HG03097 (cell line): ENCODE measurements around the gene SFXN5.

Experiments used
- ATAC-seq: cut with Tn5 transposase; IDR thresholded peaks from one replicate; pipeline ENCODE4 v1.9.1; 2021; ENCODE audit not compliant: unreplicated experiment, low FRiP score

SFXN5 gene

DNA sequence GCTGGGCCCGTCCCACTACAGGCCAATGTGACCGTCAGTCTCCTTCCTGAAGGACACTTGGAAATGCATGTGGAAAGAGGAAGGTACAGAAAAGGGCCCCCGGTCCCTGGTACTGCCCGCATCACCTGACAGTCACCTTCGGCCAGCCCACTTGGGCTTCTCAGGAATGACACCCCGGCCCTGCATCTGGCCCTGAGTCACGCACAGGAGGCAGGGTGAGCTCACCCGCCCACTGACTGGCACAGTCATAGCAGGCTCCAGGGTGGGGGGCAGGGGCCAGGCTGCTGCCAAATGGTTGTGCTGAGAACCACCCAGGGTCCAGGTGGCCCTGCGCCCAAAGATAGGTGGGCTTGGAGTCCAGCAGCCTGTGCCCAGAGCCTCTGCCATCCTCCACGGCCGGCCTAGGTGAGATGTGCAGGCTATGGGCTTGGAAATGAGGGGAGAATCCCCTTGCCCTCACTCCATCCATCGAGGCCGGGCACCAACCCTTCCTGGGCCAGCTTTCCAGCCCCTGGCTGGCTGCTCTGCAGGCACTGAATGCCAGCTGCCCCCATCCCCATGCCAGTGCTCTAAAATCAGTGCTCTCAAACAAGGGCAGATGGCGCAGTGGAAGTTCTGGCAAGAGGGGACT is 140.1 kb downstream of the SFXN5 start:
- no peak for ATAC-seq

DNA sequence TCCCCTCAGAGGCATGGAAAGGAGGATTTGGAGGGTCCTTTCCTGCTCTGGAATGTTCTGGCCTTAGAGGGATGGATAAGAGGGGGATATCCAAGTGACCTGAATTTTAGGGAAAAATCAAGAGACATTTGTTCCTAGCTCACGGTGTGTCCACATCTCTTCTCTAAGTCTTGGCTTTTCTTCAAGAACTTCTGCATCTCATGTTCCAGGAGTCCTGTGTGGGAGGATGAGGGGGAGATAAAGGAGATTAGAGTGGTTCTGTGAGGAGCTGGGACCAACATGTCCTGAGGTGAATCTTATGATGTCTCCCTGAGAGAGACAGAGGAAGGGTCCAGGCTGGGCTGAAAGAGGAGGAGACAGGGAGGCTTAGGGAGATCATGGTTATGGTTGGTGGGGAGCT is 142.5 kb downstream of the SFXN5 start:
- no peak for ATAC-seq

DNA sequence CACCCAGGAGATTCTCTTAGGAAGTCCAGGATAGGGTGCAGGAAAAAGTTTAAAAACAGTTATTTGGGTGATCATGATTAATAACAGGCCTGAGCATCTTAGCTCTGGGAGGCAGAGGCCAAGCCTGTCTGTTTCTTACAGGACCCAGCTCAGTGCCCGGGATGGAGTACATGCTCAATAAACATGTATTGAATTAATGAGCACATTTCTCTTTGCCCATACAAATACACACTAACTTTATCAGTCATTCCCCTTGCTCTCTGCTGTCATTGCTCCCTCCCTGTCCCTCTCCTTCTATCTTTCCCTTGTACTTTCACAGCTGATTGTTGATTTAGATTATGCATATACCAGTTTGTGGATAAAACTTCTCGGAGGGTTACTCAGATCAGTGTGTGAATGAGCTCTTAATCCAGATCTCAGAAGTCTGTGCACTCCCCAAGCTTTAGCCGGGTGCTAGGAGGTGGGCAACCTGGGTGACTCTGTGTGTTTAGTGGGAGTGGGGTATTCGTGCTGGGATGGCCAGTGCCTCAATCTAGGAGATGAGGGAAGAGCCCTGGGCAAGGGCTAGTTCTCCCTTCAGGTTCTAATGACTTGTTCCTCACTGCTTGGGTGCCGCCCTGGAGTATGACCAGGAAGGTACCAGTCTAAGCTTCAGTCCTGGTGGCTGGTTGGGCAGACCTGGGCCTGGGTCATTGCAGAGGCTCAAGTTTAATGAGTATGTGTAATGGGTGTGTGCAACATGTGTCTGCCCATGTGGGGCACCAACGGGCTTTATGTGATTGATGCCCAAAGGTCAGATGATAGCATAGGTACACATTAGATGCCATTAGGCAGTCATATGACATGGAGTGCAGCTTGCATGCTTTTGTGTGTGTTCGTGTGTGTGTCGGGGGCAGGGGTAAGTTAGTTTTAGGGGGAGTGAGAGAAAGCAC is 143.6 kb downstream of the SFXN5 start:
- ATAC-seq, result no peak

DNA sequence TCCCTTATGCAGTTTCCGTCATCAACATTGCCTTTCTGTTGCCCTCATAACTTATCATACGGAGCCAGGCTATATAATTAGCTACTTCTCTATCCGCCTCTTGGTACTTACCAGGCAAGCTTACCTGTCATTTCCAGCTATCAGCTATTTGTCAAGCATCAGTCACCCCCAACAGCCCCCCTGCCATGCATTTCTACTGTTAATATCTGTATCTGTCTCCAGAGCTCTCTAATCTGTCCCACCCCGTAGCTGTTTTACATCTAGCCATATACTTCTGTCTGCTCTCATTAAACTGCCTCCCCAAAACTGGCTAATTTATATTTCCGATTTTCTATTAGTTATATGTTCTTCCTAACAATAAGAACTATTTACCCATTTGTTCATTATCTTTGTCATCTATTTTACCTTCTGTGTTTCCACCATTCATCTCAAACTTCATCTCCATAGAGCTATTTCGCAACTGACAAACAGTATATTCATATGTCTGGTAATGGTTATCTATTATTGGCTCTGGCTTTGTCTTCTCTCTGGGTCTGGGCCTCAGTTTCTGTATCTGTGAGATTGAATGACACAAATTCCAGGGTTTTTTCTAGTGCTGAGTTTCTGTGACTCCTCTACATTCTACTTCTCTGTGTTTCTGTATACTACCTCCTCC is 144.6 kb downstream of the SFXN5 start:
- no peak for ATAC-seq

DNA sequence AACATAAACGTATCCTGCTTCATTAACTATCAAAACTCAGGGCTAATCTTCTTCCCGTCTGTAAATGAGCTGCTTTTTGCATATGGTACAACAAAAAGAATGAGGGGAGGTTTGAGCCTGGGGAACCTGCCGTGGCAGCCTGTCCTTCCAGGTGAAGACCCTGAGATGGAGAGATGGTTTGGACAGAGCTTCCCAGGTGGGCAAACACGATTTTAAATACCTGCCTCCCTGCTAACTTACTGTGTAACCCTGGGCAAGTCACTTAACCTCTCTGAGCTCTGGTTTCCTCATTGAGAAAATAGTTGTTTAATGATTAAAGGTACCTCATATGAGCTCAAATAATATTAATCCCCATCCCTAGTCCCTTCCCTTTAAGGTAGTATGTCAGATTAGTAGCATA is 145.1 kb downstream of the SFXN5 start:
- ATAC-seq, result no peak

DNA sequence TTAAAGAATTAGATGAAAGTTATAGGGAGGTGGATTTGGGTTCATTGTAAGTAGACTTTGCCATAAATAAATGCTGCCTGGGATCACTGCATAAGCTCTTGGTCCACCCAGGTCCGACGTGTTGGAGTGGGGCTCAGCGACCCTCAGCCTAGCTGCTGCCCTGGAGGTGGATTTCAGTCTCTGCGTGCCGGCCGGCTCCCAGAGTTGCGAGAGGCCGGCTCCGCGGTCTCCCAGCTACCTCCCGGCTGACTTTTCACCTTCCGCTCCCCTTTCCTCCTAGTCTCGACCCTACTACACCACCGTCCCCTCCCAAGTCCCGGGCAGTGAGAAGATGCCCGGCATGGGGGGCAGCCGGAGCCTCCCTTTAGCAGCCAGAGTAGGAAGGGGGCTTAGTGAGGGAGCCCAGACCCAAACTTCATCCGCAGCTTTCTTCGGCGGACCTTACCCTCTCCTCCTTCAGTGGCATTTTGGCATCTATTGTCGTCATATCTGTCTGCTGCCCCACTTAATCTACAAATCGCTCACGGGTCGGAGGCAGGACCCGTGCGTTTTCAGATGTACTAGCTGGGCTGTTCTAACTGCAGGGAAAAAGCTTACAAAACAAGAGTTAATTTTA is 146.1 kb downstream of the SFXN5 start:
- ATAC-seq, result no peak

DNA sequence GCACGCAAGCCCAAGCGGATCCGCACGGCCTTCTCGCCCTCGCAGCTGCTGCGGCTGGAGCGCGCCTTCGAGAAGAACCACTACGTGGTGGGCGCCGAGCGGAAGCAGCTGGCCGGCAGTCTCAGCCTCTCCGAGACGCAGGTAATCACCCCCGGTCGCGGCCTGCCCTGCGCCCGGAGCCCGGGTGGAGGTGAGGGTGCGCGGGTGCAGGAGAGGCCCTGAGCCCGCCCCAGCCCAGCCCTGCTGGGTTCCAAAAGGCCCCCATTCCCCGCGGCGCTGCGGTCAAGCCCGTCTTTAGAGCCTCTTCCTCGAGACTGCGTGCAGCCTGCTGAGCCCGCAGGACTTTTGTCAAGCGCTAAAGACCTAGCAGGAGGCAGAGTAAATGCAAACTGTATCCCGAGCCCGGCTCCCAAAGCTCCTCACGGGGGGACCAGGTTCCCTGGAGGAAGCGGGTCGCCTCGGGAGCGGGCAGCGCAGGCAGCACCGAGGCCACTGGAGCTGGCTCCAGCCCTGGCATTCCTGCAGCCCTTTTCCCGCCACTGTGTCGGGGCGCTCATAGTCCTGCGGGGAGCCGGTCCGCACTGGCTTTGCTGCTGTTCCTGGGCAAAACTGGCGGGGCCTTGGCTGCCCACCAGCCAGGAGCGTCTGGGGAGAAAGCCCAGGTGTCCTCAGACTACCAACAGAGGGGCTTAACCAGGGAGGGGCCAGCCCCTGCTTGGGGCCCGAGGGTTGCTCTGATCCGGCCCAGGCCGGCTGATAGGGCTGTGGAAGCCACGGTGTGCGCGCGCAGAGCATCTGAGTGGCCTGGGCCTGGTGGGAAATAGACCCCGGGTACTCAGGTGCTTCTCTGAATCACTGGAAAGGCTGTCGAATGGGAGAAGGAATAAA is 146.9 kb downstream of the SFXN5 start:
- no peak for ATAC-seq

DNA sequence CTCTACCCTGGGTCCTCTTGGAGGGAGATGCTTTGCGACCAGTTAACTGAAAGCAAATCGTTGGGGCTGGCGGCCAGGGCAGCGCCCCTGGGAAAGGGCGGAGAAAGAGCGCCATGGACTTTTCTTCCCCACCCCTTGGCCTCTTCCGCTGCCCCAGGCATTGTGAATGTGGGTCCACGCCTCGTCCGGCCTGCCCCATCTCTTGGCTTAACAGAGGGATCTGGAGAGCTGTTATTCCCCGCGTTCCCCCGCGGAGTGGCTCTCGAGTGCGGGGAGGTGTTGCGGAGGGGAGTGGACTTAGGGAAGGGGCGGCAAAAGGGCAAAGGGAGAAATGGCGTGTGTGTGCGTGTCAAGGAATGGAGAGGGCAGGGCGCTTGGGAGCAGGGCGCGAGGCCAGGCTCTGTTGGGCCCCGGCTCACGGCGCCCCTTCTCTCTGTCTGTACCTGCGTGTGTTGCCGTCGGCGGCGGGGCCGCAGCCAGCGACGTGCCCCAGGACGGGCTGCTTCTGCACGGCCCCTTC is 147.6 kb downstream of the SFXN5 start:
- no peak for ATAC-seq

DNA sequence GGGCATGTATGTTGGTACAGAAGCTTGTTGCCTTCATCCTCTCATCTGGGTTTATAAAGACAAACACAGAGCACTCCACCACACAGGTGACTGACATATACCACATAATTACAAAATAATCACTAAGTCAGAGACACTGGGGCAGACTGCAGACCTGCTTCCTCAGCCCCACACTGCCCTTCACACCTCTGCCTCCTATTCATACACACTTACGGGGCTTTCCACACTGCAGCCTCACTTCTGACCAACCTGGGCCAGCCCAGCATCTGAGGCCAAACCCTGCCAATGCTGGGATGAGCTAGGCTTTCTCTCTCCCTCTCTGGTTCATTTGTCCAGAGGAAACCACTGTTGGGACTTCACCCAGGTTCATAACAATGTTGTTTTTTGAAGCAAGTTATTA is 149.7 kb downstream of the SFXN5 start:
- ATAC-seq, result no peak

DNA sequence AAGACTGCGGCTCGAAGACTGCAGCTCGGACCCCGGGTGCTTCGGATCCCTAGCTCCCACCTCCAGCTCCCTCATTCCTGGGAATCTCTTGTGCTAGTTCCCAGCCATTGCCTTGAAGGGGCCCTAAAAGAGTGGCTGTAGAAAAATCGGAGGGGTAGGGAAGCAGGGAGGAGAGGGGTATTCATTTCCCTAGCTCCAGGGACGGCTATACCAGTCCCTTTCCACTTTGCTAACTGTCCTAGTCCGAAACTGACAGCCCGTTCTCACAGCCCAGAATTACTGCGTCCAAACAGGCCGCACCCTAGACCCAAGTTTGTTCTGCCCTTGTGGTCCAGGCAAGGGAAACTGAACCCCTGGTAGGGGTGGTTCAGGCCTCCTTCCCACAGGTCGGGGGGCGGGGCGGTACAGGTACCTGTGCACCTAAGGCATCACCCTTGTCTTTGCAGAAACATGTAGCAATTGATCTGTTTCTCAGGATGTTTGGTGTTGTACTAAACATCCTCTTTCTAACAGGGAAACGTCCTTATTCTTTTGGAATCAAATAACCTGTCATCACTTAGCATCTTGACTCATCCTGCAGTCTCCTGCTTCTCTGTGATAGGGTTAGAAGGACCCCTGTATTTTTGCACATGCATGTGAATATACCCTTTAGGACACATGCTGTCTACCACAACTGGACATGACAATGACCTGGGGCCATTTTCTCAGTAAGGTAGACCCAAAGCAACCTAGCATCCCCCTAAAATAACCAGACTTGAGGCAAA is 150.2 kb downstream of the SFXN5 start:
- no peak for ATAC-seq

DNA sequence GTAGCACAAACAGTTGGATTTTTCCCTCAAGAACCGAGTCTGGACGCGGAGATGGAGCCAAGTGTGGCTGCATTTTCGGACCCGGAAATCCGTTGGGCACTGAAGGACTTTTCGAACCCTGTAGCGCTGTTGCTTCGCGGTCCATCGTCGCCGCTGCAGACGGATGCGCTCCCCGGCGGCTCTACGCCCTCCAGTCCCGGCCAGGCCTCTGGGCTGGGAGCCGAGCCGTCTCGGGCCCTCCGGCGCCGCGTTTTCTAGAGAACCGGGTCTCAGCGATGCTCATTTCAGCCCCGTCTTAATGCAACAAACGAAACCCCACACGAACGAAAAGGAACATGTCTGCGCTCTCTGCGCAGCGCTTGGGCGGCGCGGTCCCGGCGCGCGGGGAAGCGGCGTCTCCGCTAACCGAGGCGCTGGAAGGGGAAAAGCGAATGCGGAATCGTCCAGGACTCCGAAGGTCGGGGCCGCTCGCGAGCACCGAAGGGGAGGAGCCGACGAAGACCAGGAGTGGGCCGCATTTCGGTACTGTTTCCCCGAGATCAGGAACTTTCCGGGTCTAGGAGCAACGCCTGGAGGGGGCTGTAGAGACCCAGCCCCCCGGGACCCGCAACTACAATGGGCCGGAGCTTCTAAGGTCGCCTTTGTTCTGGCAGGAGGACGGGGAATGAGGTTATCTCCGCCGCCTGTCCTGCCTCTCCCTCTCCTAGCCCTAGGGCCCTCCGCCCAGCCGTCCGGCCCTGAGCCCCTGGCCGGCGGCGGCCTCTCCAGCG is 151.0 kb downstream of the SFXN5 start:
- ATAC-seq, result no peak

DNA sequence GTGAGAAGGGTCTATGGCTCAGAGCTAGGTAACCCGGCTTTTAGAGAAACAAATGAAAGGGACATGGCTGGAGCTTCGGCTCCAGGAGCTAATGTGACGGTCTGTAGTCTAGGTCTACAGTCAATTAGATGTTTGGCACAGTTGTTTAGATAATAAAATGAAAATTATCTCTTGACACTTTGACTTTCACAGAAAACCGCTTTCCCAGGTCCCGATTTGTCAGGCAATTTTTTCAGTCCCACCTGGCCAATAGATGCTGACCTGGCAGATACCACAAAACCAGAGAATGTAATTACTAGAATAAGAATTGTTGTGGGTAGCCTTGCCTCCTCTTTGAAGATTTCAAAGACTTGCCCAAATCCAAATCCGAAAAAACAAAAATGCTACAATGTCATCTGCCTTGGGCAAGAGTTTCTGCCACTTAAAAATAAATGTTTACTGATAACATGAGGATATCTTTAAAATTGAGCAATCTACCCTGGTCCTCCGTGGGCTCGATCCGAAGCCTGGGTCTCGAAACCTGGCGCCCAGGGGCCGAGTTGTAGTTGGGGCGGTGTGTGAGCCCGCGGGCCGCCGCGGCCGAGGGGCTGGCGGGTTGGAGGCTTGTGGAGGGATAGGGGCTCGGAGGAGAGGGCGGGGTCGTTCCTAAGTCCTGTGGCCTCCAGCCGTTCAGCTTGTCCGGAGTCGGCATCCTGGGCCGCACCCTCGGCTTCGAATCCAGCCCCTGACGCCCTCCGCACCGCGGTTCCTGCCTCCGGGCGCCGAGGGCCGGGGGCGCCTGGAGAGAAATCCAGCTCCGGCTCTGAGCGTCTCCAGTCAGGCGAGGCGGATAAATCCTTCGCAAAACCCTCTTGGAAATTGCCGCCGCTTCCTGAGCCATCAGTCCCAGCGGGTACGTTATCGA is 151.8 kb downstream of the SFXN5 start:
- no peak for ATAC-seq

DNA sequence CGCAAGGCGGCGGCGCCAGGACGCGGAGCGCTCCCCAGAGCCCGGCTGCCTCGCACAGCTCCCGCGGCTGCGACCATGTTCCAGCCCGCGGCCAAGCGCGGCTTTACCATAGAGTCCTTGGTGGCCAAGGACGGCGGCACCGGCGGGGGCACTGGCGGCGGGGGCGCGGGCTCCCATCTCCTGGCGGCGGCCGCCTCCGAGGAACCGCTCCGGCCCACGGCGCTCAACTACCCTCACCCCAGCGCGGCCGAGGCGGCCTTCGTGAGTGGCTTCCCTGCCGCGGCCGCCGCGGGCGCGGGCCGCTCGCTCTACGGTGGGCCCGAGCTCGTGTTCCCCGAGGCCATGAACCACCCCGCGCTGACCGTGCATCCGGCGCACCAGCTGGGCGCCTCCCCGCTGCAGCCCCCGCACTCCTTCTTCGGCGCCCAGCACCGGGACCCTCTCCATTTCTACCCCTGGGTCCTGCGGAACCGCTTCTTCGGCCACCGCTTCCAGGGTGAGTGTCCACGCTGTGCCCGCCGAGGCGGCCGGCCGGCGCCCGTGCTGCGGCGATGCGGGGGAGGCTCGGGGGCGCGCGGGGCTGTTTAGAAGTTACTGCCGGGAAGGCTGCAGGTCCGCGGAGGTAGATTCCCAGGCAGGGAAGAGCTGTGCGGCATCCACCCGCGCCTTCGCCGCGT is 153.5 kb downstream of the SFXN5 start:
- ATAC-seq, result no peak

DNA sequence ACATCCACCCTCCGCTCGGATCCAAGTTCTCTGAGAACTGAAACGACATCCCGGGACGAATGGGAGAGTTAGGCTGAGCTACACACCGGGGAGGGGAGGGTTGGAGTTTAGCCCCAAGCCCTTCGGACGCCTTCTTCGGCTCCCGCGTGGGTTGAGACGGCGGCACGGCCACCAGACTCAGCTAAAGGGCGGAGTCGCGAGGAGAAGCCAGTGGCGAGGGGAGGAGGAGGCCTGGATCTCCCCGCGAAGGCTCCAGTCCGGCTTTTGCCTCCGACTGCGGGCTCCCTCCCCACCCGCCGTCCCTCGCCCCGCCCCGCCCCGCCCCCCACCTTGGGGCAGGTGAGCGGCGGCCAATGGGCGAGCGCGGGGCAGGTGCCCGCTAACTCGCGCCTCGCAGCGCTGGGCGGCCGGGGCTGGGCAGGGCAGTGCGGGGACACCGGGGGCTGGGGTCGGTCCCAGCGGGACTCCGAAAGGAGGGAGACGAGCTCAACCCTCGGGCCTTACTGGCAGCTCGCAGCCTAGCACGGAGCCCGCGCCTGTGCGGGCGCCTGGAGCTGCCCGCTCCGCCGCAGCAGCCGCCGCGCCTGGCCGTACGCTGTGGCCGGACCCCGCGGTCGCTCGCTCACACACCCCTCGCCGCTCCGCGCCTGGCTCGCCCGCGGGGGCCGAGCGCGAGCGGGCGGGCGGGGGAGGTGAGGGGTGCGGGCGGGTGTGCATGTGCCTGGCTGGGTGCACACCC is 154.2 kb downstream of the SFXN5 start, which contains the start of gene EMX1:
Gene EMX1 (plus strand): TSS at position 382 of the 739 bp plus-strand sequence. CDS start 334 bp downstream, at position 716.
- no peak for ATAC-seq

DNA sequence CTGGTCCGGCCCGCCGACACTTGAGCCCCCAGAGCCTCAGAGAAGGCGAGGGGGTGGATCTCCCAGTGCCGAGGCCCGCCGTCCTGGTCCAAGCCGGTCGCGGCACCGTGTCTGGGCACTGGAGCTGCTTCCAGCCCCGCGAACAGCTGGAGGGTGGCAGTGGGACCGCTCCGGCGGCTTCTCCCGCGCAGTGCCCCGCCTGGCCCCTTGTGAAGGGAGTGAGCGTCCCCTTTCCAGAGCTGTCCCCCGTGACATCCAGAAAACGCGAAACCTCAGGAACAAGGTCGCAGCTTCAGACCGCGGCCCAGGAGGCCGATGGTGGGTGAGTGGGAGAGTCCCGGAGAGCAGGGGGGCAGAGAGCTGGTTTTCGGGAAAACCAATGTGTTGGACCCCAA is 154.8 kb downstream of the SFXN5 start:
- ATAC-seq, result no peak
